H1 (cell line): ENCODE results near the gene TBC1D12. TPM values are rescaled to one million over a fixed set of nuclear protein-coding genes. Genes with fewer than 3 reads are reported as not detected.

Experiments
- CTCF ChIA-PET: fragments of 300-600 bp; sonication (Branson Sonifier 250); formaldehyde crosslinking; loops from one replicate; lab custom pipeline; 2021; ENCODE audit not compliant: partially characterized antibody; lab: Charles Lee
- POLR2A ChIA-PET: fragments of 300-600 bp; sonication (Branson Sonifier 250); formaldehyde crosslinking; loops from one replicate; lab custom pipeline; 2021; ENCODE audit warnings: inconsistent platforms; ENCODE audit not compliant: partially characterized antibody; lab: Charles Lee
- DNase-seq, 2 experiments: peaks; one replicate each; pipeline versions ENCODE4 v3.0.0 to v3.0.0-alpha.2; 2010 to 2022; ENCODE audit warnings: low spot score in 2 of 2, low read depth in 1 of 2, mixed read lengths in 1 of 2
- FAIRE-seq: peaks from 2 replicates; lab custom pipeline; 2011; peaks lifted over from hg19 to GRCh38; lab: Jason Lieb, UNC
- H2AFZ ChIP-seq: 2 replicates; pipeline ENCODE4 v1.8.1; 2012; ENCODE audit warnings: low read length, inconsistent platforms
- H2AK5ac ChIP-seq: 2 replicates; pipeline ENCODE4 v1.6.1; 2013; ENCODE audit warnings: low read depth, low read length
- H2BK120ac ChIP-seq: replicated peaks from 2 replicates; pipeline ENCODE3; 2013; ENCODE audit warnings: low read depth, low read length, inconsistent platforms
- H2BK12ac ChIP-seq: 2 replicates; pipeline ENCODE4 v1.6.1; 2013; ENCODE audit warnings: low read depth, low read length
- H2BK15ac ChIP-seq: 2 replicates; pipeline ENCODE4 v1.6.1; 2013; ENCODE audit warnings: low read length
- H2BK20ac ChIP-seq: 2 replicates; pipeline ENCODE4 v1.6.1; 2013; ENCODE audit warnings: low read length
- H2BK5ac ChIP-seq: 2 replicates; pipeline ENCODE4 v1.6.1; 2013; ENCODE audit warnings: low read depth, low read length
- H3K14ac ChIP-seq: 2 replicates; pipeline ENCODE4 v1.6.1; 2013; ENCODE audit warnings: inconsistent platforms; ENCODE audit not compliant: insufficient read length
- H3K18ac ChIP-seq: 2 replicates; pipeline ENCODE4 v1.6.1; 2013; ENCODE audit warnings: low read length; ENCODE audit errors: extremely low read depth
- H3K23ac ChIP-seq: 2 replicates; pipeline ENCODE4 v1.6.1; 2013; ENCODE audit warnings: inconsistent platforms; ENCODE audit not compliant: insufficient read length
- H3K23me2 ChIP-seq: 2 replicates; pipeline ENCODE4 v1.6.1; 2013; ENCODE audit warnings: low read depth, low read length
- H3K27ac ChIP-seq: 2 replicates; pipeline ENCODE4 v1.6.1; 2011; ENCODE audit warnings: low read depth, low read length, inconsistent platforms
- H3K27me3 ChIP-seq, 4 experiments: replicated peaks in 1 of 4; 1 replicate in 1 of 4; 2 replicates in 3 of 4; pipeline versions ENCODE4 v1.6.1 to v1.8.1; 2011 to 2013; ENCODE audit warnings: low read length in 3 of 4, mild to moderate bottlenecking in 3 of 4, inconsistent platforms in 2 of 4, mixed read lengths in 2 of 4, moderate library complexity in 1 of 4; ENCODE audit not compliant: control insufficient read depth in 3 of 4, insufficient read depth in 3 of 4; ENCODE audit errors: extremely low read depth in 1 of 4
- H3K36me3 ChIP-seq, 4 experiments: 2 replicates each; pipeline versions ENCODE4 v1.6.1 to v1.8.1; 2011 to 2013; ENCODE audit warnings: mild to moderate bottlenecking in 4 of 4, low read length in 3 of 4, moderate library complexity in 2 of 4, control low read depth in 1 of 4, inconsistent platforms in 1 of 4; ENCODE audit not compliant: insufficient read depth in 4 of 4, control insufficient read depth in 2 of 4
- H3K4ac ChIP-seq: replicated peaks from 2 replicates; pipeline ENCODE3; 2013; ENCODE audit warnings: low read length, low read depth, mixed read lengths, inconsistent platforms; ENCODE audit not compliant: insufficient read length
- H3K4me1 ChIP-seq, 4 experiments: replicated peaks in 1 of 4; 1 replicate in 1 of 4; 2 replicates in 3 of 4; pipeline versions ENCODE4 v1.6.1 to v1.8.1; 2011 to 2013; ENCODE audit warnings: low read length in 3 of 4, inconsistent platforms in 2 of 4, mixed read lengths in 1 of 4; ENCODE audit not compliant: insufficient read depth in 4 of 4, control insufficient read depth in 3 of 4
- H3K4me2 ChIP-seq, 2 experiments: 2 replicates each; pipeline versions ENCODE4 v1.6.1 to v1.8.1; 2011 to 2013; ENCODE audit warnings: low read depth in 2 of 2, low read length in 2 of 2, control low read depth in 1 of 2, inconsistent platforms in 1 of 2, mild to moderate bottlenecking in 1 of 2; ENCODE audit not compliant: insufficient read depth in 1 of 2
- H3K4me3 ChIP-seq, 4 experiments: fragments of 200-600, 300-600 bp in 1 of 4; sonication (generic), shearing (Covaris generic), sonication (Bioruptor Twin) in 1 of 4; 2 replicates each; pipeline versions ENCODE4 v1.5.1 to v1.8.1; 2011 to 2016; ENCODE audit warnings: low read length in 4 of 4, low read depth in 3 of 4, control low read depth in 2 of 4, inconsistent platforms in 2 of 4, mild to moderate bottlenecking in 2 of 4, mixed read lengths in 1 of 4, moderate library complexity in 1 of 4; ENCODE audit not compliant: insufficient read depth in 2 of 4; ENCODE audit errors: extremely low read depth in 1 of 4
- H3K56ac ChIP-seq: replicated peaks from 2 replicates; pipeline ENCODE3; 2013; ENCODE audit warnings: low read depth, mild to moderate bottlenecking, mixed read lengths, low read length, inconsistent platforms; ENCODE audit not compliant: insufficient read length
- H3K79me1 ChIP-seq: 2 replicates; pipeline ENCODE4 v1.6.1; 2013; ENCODE audit warnings: low read depth, low read length, control low read depth
- H3K79me2 ChIP-seq, 2 experiments: 2 replicates each; pipeline versions ENCODE4 v1.6.1 to v1.8.1; 2012 to 2013; ENCODE audit warnings: low read length in 2 of 2, mild to moderate bottlenecking in 2 of 2, inconsistent platforms in 1 of 2; ENCODE audit not compliant: insufficient read depth in 2 of 2, control insufficient read depth in 1 of 2
- H3K9ac ChIP-seq, 4 experiments: replicated peaks in 1 of 4; 1 replicate in 1 of 4; 2 replicates in 3 of 4; pipeline versions ENCODE4 v1.6.1 to v1.8.1; 2011 to 2013; ENCODE audit warnings: low read depth in 3 of 4, low read length in 3 of 4, control low read depth in 2 of 4, mild to moderate bottlenecking in 2 of 4, moderate library complexity in 2 of 4, inconsistent platforms in 1 of 4; ENCODE audit errors: extremely low read depth in 1 of 4
- H3K9me3 ChIP-seq, 2 experiments: 2 replicates each; pipeline versions ENCODE4 v1.6.1 to v1.8.1; 2012 to 2013; ENCODE audit warnings: mild to moderate bottlenecking in 2 of 2, moderate library complexity in 2 of 2, control low read depth in 1 of 2, inconsistent platforms in 1 of 2, low read depth in 1 of 2, low read length in 1 of 2, mixed read lengths in 1 of 2; ENCODE audit not compliant: insufficient read depth in 2 of 2
- H4K20me1 ChIP-seq, 2 experiments: replicated peaks in 1 of 2; 2 replicates each; pipeline versions ENCODE3 to v1.8.1; 2011 to 2013; ENCODE audit warnings: inconsistent platforms in 2 of 2, low read length in 2 of 2, mild to moderate bottlenecking in 1 of 2; ENCODE audit not compliant: insufficient read depth in 2 of 2, control insufficient read depth in 1 of 2
- H4K5ac ChIP-seq: 2 replicates; pipeline ENCODE4 v1.6.1; 2013; ENCODE audit warnings: low read length, low read depth, mixed read lengths, inconsistent platforms; ENCODE audit not compliant: insufficient read length
- H4K8ac ChIP-seq: 2 replicates; pipeline ENCODE4 v1.8.0; 2013; ENCODE audit warnings: mild to moderate bottlenecking, moderate library complexity, low read length, inconsistent platforms; ENCODE audit not compliant: insufficient read depth; ENCODE audit errors: extremely low read depth
- H4K91ac ChIP-seq: replicated peaks from 2 replicates; pipeline ENCODE3; 2013; ENCODE audit warnings: low read length, mixed read lengths, inconsistent platforms; ENCODE audit not compliant: insufficient read length
- RNF2 ChIP-seq: fragments of 200-900, 300-1000 bp; sonication (generic); IDR thresholded peaks from 2 replicates; pipeline ENCODE4 v1.7.1; 2016; ENCODE audit warnings: borderline replicate concordance, low read depth, mild to moderate bottlenecking, antibody characterized with exemption, low read length; ENCODE audit not compliant: poor library complexity, severe bottlenecking; ENCODE audit errors: missing control alignments
- SP4 ChIP-seq: IDR thresholded peaks from 2 replicates; pipeline ENCODE4 v1.6.1; 2012; ENCODE audit warnings: low read length, inconsistent platforms
- WGBS, 2 experiments: shearing (Covaris generic) in 1 of 2; methylation state at CpG; one replicate each; pipeline versions ENCODE4 v1.1.6 to v1.1.7; 2013 to 2015; ENCODE audit warnings: low lambda C conversion rate in 2 of 2, mixed read lengths in 2 of 2, inconsistent platforms in 1 of 2, low coverage in 1 of 2, missing lambda C conversion rate in 1 of 2; ENCODE audit not compliant: insufficient replicate concordance in 2 of 2, insufficient coverage in 1 of 2, insufficient read length in 1 of 2; ENCODE audit errors: extremely low coverage in 1 of 2, missing lambda C conversion rate in 1 of 2; 5-methylcytosine and 5-hydroxymethylcytosine counted together
- polyA plus RNA-seq, 7 experiments: library from polyadenylated mRNA; depleted of rRNA in 3 of 7; stranded (reverse) in 5 of 7; unstranded in 2 of 7; fragments of >200 nt in 5 of 7; fragments of 200-250 nt in 2 of 7; gene quantifications; 1 replicate in 5 of 7; 2 replicates in 1 of 7; 4 replicates in 1 of 7; pipeline versions ENCODE4 v1.2.1 to v1.2.3, GENCODE V29; 2011 to 2013; ENCODE audit warnings: missing spikeins in 2 of 7, mixed read lengths in 2 of 7
- total RNA-seq: library from RNA; stranded (reverse); fragmentation: NEBNext Ultra II Directional; extraction: Animal tissue kit (Norgen Biotek cat#: 25700); gene quantifications from 2 replicates; pipeline ENCODE4 v1.2.1, GENCODE V29; 2021

Gene TBC1D12
- total and polyA plus RNA-seq, 2 of the 8 experiments (the other 6 are each of a cell fraction or from before 2014, with no cell fraction given) = 1.1 to 3.2 TPM

- no peaks in the 10 kb centered on the region for H3K27me3 ChIP-seq
- DNase-seq (no peak), FAIRE-seq (no peak)
- H4K20me1 ChIP-seq = no peaks in the 10 kb centered on the region
- no peak overlapping the region for H3K27ac ChIP-seq
- no peak overlapping the region for H3K4me2 ChIP-seq
- no peak overlapping the region for H2AK5ac ChIP-seq
- no peak overlapping the region for H3K14ac ChIP-seq
- H3K36me3 ChIP-seq = no peaks in the 10 kb centered on the region
- no peaks in the 10 kb centered on the region for H3K79me2 ChIP-seq
- H4K91ac ChIP-seq = no peak overlapping the region
- no peak overlapping the region for H4K8ac ChIP-seq
- H3K23me2 ChIP-seq = no peaks in the 10 kb centered on the region
- H3K9me3 ChIP-seq = no peaks in the 10 kb centered on the region
- no peak overlapping the region for H2BK15ac ChIP-seq
- no peak overlapping the region for H2BK20ac ChIP-seq
- WGBS, 2 experiments = 86% methylated on average over 1 of the region's 3 CpGs; no CpG with 5 or more reads in 1 of the 2 experiments
- H3K9ac ChIP-seq = no peak overlapping the region
- no peak overlapping the region for H3K56ac ChIP-seq
- no peak overlapping the region for H3K23ac ChIP-seq
- TF ChIP-seq SP4 (no peak), RNF2 (no peak)
- TF ChIP-seq, all 59 proteins: peak for 0
- 0 out of 7 replicates have a peak, but pooled peaks cover 0 to 2% (median 0%) of the 10 kb centered on the region in 4 experiments for H3K4me1 ChIP-seq
- no peak overlapping the region for H2BK12ac ChIP-seq
- no peak overlapping the region for H2BK5ac ChIP-seq
- H2BK120ac ChIP-seq = no peak overlapping the region
- CTCF ChIA-PET = no interaction called here
- no peak overlapping the region for H4K5ac ChIP-seq
- H2AFZ ChIP-seq = no peak overlapping the region
- POLR2A ChIA-PET = no interaction called here
- H3K18ac ChIP-seq = no peak overlapping the region
- no peak overlapping the region for H3K4ac ChIP-seq
- H3K4me3 ChIP-seq = no peak overlapping the region
- H3K79me1 ChIP-seq = no peaks in the 10 kb centered on the region
Measured at GRCh38 chr10:94487575-94487974, 85.2 kb downstream of the TBC1D12 start.
